Ascending aorta (tissue), 2 donors: ENCODE measurements around the gene ACSF3. TPM values are rescaled to one million over a fixed set of nuclear protein-coding genes. Genes with fewer than 3 reads are reported as not detected.

Experiments
- DNase-seq, 2 donors: peaks; one replicate each; pipeline ENCODE4 v3.0.0-alpha.2; 2019; ENCODE audit warnings: low spot score in 2 of 2
- H3K27ac ChIP-seq, 2 donors: fragments of 200-600 bp; sonication (generic); one replicate each; pipeline ENCODE4 v1.5.1; 2016 to 2017; ENCODE audit warnings: mild to moderate bottlenecking in 1 of 2
- H3K27me3 ChIP-seq: fragments of 200-600 bp; sonication (generic); one replicate; pipeline ENCODE4 v1.5.1; 2017
- H3K36me3 ChIP-seq, 2 donors: fragments of 200-600 bp; sonication (generic); one replicate each; pipeline ENCODE4 v1.5.1; 2016
- H3K4me1 ChIP-seq, 2 donors: fragments of 200-600 bp; sonication (generic); one replicate each; pipeline ENCODE4 v1.5.1; 2016 to 2017; ENCODE audit warnings: mild to moderate bottlenecking in 1 of 2
- H3K4me3 ChIP-seq, 2 donors: fragments of 200-600 bp; sonication (generic); one replicate each; pipeline ENCODE4 v1.5.1; 2016 to 2017; ENCODE audit warnings: mild to moderate bottlenecking in 1 of 2
- H3K9me3 ChIP-seq, 2 donors: fragments of 200-600 bp; sonication (generic); one replicate each; pipeline ENCODE4 v1.5.1; 2016
- CTCF ChIP-seq, 3 experiments: fragments of 200-600 bp in 2 of 3; fragments of 450-650 bp in 1 of 3; sonication (generic) in 2 of 3; IDR thresholded peaks; one replicate each; pipeline ENCODE4 v1.5.1; 2016 to 2019; ENCODE audit warnings: antibody characterized with exemption in 3 of 3, mild to moderate bottlenecking in 1 of 3, moderate library complexity in 1 of 3
- intact Hi-C: fragments of 100-400 bp; cut with DNase I; formaldehyde crosslinking; loops from one replicate; pipeline ENCODE4 v1.15.1; 2023
- total RNA-seq: library from RNA; depleted of rRNA; stranded (reverse); fragments of >200 nt; gene quantifications from one replicate; pipeline ENCODE4 v1.1.0, GENCODE V29; 2016

The ACSF3 gene
- total RNA-seq, 1 donor from 2014 or later: 5.2 TPM

DNA sequence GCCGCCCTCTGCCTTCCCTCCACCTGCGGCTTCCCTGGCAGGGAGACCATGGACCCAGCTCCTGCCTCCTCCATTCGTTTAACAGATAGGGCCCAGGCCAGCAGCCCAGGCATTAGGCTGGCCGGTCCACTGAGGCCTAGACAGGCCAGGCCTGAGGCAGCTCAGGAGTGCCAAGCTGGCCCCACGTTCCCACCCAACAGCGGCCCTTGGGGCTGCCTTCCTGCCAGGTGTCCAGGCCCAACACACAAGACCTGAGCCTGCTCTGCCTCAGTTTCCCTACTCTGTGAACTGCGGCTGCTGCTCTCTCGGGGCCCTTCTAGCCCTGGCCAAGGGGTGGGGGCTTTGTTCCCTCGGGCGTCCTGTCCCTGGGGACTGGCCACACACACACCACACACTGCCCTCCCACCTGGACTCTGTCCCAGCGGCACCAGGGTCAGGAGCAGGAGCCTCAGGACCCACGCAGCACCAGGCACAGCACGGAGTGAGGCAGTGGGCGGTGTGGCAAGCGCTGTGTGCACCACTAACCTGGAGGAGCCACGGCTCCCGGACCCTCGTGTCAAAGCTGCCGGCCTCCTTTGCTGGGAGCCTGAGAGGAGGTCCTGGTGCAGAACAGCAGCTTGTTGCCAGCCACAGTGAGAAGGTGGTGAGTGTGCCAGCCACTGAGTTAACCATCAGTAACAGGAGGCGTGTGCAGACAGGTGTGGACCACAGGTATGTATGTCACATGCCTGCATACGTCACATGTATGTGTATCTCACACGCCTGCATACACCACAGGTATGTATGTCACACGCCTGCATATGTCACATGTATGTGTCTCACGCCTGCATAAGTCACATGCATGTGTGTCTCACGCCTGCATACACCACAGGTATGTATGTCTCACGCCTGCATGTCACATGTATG lies 63.3 kb downstream of the ACSF3 start:
- DNase-seq: no peak
- intact Hi-C loops: no loop called here
- Histone ChIP-seq H3K27ac (no peak overlapping the region), H3K27me3 (no peaks in the 10 kb centered on the region), H3K4me1 (peaks cover 12 to 21% of the 10 kb centered on the region in 2 donors), H3K36me3 (peaks cover 0 to 6% of the 10 kb centered on the region in 2 donors), H3K9me3 (no peaks in the 10 kb centered on the region), H3K4me3 (no peak overlapping the region)
- TF ChIP-seq CTCF (IDR thresholded peaks at IDR 0.05): no peak

GRCh38 chr16:89157778-89158177 lies 64.1 kb downstream of the ACSF3 start:
- H3K27me3 ChIP-seq: no peaks in the 10 kb centered on the region
- no peak for DNase-seq
- H3K27ac ChIP-seq: no peak overlapping the region
- H3K36me3 ChIP-seq: no peaks in the 10 kb centered on the region
- H3K4me1 ChIP-seq: peaks cover 12 to 21% of the 10 kb centered on the region in 2 donors
- no peaks in the 10 kb centered on the region for H3K9me3 ChIP-seq
- TF ChIP-seq CTCF (IDR thresholded peaks at IDR 0.05): no peak
- no peak overlapping the region for H3K4me3 ChIP-seq
- intact Hi-C loops: no loop called here

GRCh38 chr16:89159066-89159849 lies 65.6 kb downstream of the ACSF3 start:
- Histone ChIP-seq H3K4me1 (peaks cover 12 to 21% of the 10 kb centered on the region in 2 donors), H3K4me3 (no peak overlapping the region), H3K36me3 (no peaks in the 10 kb centered on the region), H3K9me3 (no peaks in the 10 kb centered on the region), H3K27ac (no peak overlapping the region), H3K27me3 (no peaks in the 10 kb centered on the region)
- no peak for TF ChIP-seq CTCF (IDR thresholded peaks at IDR 0.05)
- DNase-seq: no peak
- intact Hi-C loops: no loop called here

GRCh38 chr16:89159850-89160354 lies 66.2 kb downstream of the ACSF3 start:
- no peak for DNase-seq
- Histone ChIP-seq H3K36me3 (no peaks in the 10 kb centered on the region), H3K27ac (no peak overlapping the region), H3K4me3 (no peak overlapping the region), H3K9me3 (no peaks in the 10 kb centered on the region), H3K27me3 (no peaks in the 10 kb centered on the region), H3K4me1 (peaks cover 9 to 18% of the 10 kb centered on the region in 2 donors)
- intact Hi-C loops: loop anchor here (10.0 kb wide), 1 partner anchor 65 kb away; the partner anchor contains the start of gene ACSF3
- no peak for TF ChIP-seq CTCF (IDR thresholded peaks at IDR 0.05)

DNA sequence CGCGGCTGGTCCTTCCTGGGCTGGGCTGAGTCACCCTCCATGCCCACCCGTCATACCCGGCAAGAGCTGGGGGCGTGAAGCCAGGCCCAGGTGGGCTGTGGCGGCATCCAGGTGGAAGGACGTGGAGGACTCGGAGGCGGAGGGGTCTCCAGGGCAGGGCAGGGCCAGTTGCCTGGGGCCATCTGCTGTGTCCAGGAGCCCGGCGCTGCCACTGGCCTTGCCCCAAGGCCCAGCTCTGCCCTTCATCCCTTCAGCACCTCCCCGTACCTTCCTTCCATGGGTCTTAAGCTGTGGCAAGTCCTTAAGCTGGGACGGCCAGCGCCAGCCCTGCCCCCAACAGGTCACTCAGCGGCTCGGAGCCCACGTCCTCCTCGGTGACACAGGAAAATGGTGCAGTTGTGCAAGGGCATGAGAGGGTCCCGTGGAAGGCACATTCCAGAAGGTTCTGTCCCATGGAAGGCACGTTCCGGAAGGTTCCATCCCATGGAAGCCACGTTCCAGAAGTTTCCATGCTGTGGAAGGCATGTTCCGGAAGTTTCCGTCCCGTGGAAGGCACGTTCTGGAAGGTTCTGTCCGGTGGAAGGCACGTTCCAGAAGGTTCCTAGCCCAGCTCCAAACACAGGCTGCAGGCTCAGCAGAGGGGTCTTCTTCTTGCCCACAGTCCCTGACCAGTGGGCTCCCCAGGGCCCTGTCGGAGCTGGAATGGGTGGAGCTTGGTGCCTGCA lies 67.5 kb downstream of the ACSF3 start:
- intact Hi-C loops: loop anchor here (10.0 kb wide), 1 partner anchor 66 kb away; the partner anchor contains the start of gene ACSF3
- H3K27me3 ChIP-seq: no peaks in the 10 kb centered on the region
- TF ChIP-seq CTCF (IDR thresholded peaks at IDR 0.05): no peak
- H3K4me3 ChIP-seq: no peak overlapping the region
- no peak overlapping the region for H3K27ac ChIP-seq
- H3K9me3 ChIP-seq: no peaks in the 10 kb centered on the region
- DNase-seq: no peak
- no peaks in the 10 kb centered on the region for H3K36me3 ChIP-seq
- peaks cover 2 to 9% of the 10 kb centered on the region in 2 donors for H3K4me1 ChIP-seq
